GM13976 (cell line): ENCODE results near the gene PRKG1.

Experiments
- DNase-seq: peaks from one replicate; pipeline ENCODE4 v3.0.0; 2012; ENCODE audit warnings: low spot score
- CTCF ChIP-seq: IDR thresholded peaks from 2 replicates; pipeline ENCODE4 v1.5.1; 2012; ENCODE audit warnings: borderline replicate concordance, mild to moderate bottlenecking; ENCODE audit not compliant: insufficient read depth; ENCODE audit errors: extremely low read depth, missing control alignments, control extremely low read depth
- in situ Hi-C: fragments of 300-500 bp; cut with MboI; formaldehyde crosslinking; loops from one replicate; pipeline ENCODE4 v1.12.0; 2022; ENCODE audit warnings: low sequenced_read_pairs, mixed read lengths, inconsistent platforms; ENCODE audit not compliant: unreplicated experiment

PRKG1 gene

GRCh38 chr10:51057925-51058324, 16.4 kb upstream of the PRKG1 start:
- DNase-seq, result no peak

DNA sequence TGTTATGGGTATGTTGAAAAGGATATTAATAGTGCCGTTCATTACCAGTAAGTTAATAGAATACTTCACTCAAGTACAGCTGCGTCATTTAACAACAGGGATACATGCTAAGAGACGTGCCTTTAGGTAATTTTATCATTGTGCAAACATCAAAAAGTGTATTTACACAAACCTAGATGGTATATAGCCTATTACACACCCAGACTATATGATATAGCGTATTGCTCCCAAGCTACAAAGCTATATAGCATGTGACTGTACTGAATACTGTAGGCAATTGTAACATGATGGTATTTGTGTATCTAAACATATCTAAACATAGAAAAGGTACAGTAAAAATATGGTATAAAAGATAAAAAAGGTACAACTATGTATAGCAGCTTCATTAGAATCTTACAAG, 11.1 kb upstream of the PRKG1 start:
- TF ChIP-seq CTCF, result no peak
- DNase-seq, result no peak
- in situ Hi-C loops, result no loop called here

More at GRCh38 chr10:51057925-51058324, 16.4 kb upstream of the PRKG1 start:
- no peak for TF ChIP-seq CTCF
- in situ Hi-C loops, result no loop called here

- in situ Hi-C loops, result no loop called here
- no peak for DNase-seq
These were observed 10.4 kb upstream of the PRKG1 start for GRCh38 chr10:51063659-51064535.

DNA sequence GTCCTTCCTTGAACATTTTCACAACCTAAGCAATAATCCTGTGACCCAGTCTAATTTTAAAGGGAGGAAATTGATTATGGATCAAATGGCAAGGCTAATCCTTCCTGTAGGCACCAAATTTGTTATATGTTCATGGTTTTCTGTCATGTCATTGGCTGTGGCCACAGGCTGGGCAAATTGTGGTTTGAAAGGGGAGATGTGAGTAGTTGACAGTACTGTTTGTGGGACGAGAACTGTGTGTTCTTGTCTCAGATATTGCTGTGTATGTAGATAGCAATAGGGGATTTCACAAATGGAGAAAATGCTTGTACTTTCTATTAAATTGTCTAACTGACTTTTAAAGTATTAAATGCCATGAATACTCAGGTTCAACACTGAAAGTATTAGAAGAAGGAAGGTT, 8.1 kb upstream of the PRKG1 start:
- in situ Hi-C loops, result no loop called here
- no peak for DNase-seq
- no peak for TF ChIP-seq CTCF

More at GRCh38 chr10:51063659-51064535, 10.4 kb upstream of the PRKG1 start:
- TF ChIP-seq CTCF, result peak; percentile 23

DNA sequence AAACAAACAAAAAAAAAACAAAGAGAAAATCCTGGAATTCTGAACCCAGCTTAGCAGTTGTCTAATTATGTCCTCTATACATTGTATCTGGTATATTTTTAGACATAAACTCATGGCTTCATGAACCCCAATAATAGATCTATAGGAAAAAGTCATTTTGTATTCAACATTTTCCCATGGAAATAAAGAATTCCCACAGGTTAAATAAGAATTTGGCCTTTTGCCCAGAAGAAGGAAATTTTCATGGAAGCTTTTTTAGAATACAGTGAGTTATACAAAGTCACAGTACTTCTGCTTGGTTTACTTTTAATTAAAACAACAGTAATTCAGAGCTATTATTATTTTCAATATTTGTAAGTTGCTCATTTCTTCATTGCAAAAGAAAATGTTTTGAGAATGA, 2.1 kb upstream of the PRKG1 start:
- TF ChIP-seq CTCF, result no peak
- in situ Hi-C loops, result no loop called here
- DNase-seq, result no peak

GRCh38 chr10:51072921-51073434, 1.3 kb upstream of the PRKG1 start:
- in situ Hi-C loops, result no loop called here
- DNase-seq, result no peak
- no peak for TF ChIP-seq CTCF
